GM12872 (cell line): ENCODE measurements around the gene C4orf50.

Source experiments
- TF ChIP-seq, protein P1 (sequence below): IDR thresholded peaks from 3 replicates; pipeline ENCODE4 v1.5.1; 2011; ENCODE audit warnings: low read depth, mild to moderate bottlenecking, low read length, moderate library complexity; ENCODE audit not compliant: insufficient read depth

C4orf50 gene

DNA sequence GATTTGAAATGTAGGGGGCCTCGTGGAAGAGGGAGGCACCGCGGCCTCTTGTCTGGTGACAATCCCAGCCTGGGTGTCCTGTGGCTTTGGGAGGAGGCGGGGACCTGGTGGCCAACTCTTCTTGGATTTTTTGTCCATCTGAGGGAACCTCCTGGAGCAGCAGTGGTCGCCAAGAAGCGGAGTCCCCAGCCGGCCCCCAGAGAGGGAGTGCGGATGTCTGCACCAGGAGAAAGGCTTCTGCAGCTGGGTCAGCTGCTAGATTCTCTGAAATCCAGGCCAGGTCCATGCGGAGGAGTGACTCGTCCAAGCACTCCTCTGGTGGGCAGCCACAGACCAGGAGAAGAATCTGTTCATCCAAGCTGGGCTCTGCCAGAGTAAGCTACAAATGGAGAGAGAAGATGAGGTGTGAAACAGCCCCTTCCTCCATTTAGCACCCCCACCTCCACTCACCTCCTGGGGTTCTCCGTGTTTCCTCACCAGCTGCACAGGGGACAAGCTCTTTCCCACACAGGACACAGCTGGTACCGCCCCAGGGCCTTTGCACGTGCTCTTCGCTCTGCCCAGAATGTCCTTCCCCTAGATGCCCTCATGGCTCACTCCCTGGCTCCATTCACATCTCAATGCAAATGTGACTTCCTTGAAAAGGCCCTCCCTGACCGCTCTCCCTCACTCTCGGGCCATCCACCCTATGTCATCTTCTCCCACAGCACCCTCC is 27.6 kb downstream of the C4orf50 start:
- TF ChIP-seq, protein P1, sequence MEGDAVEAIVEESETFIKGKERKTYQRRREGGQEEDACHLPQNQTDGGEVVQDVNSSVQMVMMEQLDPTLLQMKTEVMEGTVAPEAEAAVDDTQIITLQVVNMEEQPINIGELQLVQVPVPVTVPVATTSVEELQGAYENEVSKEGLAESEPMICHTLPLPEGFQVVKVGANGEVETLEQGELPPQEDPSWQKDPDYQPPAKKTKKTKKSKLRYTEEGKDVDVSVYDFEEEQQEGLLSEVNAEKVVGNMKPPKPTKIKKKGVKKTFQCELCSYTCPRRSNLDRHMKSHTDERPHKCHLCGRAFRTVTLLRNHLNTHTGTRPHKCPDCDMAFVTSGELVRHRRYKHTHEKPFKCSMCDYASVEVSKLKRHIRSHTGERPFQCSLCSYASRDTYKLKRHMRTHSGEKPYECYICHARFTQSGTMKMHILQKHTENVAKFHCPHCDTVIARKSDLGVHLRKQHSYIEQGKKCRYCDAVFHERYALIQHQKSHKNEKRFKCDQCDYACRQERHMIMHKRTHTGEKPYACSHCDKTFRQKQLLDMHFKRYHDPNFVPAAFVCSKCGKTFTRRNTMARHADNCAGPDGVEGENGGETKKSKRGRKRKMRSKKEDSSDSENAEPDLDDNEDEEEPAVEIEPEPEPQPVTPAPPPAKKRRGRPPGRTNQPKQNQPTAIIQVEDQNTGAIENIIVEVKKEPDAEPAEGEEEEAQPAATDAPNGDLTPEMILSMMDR, result no peak

DNA sequence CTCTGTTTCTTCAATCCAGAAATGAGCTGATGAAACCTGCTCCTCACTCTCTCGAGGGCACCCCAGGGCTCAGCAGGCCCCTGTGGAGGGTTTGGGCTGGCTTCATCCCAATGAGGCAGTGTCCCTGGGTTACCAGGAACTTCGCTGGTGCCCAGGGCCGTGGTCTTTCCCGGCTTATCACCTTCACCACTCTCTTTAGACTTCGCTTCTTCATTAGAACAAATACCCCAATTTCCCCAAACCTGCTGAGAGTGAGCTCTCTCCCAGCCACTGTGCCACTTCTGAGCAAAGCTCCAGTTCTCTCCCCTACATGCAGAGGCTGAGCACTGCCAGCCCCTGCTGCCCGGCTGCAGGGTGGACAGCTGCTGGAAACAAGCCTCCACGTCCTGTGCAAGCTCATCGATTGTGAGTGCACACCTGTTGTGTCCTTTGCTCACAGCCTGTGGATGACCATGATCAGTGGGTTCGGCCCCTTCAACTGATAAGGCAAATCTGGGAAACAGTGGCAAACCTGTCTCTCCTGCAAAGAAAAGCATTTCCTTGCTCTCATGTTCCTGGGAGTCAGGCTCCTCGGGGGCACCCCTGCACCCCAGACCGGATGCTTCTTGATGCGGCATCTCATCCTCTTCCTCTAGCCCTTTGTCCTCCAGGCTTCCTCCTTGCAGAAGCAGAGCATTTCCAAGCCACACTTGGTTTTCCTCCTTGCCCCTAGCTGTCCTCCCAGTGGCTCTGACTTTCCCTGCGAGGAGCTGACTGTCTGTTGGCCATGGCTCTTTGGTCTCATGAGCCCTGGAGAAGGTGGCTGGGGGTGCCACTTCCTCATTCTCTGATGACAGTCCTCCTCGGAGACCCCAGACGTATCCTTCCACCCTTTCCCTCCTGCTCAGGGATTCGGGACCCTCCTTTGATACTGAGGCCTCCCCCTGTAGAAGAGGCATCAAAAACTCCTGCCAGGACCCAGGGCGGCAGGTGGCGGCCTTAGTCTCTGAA is 28.7 kb downstream of the C4orf50 start:
- TF ChIP-seq, protein P1, result no peak

DNA sequence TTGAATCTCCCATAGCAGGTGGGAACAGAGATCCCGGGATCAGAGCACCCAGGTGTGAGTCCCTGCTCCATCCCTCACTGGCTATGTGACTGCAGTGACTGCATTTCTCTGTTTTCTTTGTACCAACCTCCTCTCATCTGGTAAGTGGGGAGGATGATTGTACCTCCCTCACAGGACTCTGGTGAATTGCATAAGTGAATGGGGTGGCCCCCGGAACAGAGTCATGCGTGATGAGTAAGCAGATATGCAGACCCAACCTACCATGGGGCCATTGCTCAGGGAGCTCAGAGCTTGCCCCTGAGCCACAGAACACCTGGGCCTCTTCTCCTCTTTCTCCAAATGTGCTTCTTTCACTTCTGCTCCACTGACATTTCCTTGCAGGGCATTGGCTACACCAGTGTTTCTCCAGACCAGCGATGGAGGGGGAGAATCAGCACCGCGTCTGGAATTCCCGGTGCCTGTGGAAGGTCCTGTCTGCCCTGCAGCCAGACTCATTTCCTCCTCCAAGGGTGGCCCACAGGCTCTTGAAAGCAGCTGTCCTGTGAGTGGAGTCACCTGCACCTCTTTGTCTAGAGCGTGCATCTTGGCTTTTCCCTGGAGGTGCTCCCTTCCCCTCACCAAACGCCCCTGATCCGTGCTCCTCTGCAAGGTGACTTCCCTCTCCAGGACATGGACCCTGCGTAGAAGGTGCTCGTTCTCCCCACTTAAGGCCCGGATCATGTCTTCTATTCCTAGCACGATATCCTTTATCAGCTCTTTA is 30.0 kb downstream of the C4orf50 start:
- TF ChIP-seq, protein P1, result no peak

DNA sequence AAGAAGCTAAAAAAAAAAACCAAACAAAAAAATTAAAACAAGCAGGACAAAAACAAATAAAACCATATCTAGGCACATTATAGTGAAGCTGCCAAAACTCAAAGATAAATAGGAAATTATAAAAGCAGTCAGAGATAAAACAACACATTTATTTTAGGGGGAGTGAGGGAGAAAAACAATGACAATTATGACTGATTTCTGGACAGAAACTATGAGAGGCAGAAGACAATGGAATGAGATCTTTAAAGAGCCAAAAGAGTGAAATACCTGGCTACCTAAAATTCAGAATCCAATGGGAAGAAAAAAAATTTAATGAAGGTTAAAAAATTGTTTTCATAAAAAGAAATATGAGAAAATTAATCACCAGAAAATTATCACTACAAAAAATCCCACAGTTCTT is 33.4 kb downstream of the C4orf50 start:
- TF ChIP-seq, protein P1, result no peak

DNA sequence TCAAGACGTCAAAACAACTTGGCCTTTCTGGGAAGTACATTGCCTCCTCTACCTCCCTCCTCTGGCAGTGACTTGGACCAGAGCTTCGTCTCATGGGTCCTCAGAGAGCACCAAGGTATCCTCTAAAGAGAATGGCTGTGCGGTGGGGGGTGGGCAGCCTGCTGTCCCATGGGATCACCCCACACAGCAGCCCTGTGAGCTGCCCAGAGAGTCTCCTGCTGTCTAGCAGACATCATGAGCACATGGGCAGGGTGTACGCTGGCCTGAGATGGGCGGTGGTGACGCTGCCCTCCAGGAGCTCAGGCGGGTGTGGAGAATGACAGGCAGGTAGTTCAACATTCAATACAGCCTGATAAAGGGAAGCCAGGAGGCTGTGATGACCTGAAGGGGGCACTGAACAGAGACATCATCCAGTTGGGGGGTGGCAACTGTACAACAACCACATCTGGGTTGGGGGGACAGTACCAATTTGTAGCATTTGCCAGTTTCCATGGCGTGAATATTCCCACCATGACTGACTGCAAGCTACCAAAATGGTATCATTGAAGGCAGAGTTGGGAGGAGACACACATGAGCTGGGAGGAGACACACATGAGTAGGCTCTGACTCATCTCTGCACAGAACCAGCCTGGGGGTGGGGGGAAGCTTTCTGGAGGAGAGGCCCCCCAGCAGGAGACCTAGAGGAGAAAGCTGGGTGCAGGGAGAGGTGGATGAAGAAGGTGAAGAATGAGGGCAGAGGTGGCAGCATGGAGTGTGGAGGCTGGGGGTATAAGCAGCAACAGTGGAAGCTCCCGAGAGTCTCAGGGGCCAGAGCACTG is 35.9 kb downstream of the C4orf50 start:
- TF ChIP-seq, protein P1, result no peak

DNA sequence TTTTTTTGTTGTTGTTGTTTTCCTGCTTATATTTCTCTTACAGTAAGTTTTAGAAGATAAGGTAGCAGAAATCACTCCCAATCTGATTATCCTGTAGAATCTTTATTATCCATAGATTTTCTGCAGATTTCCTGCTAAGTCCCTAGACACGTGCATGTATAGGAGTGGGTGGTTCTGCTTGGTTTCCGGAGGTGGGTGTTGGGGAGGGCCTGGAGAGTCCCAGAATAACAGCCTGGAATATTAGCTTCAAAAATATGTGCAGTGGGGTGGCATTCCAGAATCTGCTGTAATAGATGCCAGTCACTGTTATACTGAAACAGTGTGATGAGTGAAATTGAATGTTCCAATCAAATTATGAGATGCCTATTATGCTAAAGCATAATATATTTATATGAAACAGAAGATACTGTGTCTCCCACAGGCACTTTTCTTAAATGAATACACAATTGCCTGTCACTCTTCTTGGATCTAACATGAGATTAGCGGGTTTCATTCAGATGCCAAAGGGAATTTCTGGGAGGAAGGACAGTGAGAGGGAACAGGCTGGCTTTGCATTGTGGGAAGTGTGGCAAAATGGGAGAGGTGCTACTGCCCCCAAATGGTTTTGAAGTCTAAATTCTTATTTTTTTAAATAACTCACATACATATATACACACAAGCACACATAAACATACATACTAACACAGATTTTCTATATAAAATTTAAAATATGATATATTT is 37.6 kb downstream of the C4orf50 start:
- TF ChIP-seq, protein P1, result no peak
